IMR-90 (cell line): ENCODE results near the gene UBTD1. TPM values are rescaled to one million over a fixed set of nuclear protein-coding genes. Genes with fewer than 3 reads are reported as not detected.

Source experiments
- ATAC-seq: fragments of 200-7000 bp; cut with Tn5 transposase; 2 replicates; pipeline ENCODE4 v1.9.1; 2020; ENCODE audit warnings: low read depth, mild to moderate bottlenecking, moderate library complexity
- BruUV-seq: library from RNA; stranded (reverse); fragments of 400-500 nt; replicated peaks from 2 replicates; lab custom pipeline; 2021; lab: Mats Ljungman, UMichigan
- CTCF ChIA-PET: fragments of 300-600 bp; formaldehyde crosslinking; extraction: SDS; loops from one replicate; lab custom pipeline; 2021; ENCODE audit warnings: antibody characterized with exemption; lab: Yijun Ruan, JAX
- POLR2A ChIA-PET: fragments of 300-600 bp; sonication (Branson Sonifier 250); formaldehyde crosslinking; loops from one replicate; lab custom pipeline; 2022; ENCODE audit warnings: antibody characterized with exemption; ENCODE audit not compliant: unreplicated experiment; lab: Charles Lee
- DNase-seq: peaks from one replicate; pipeline ENCODE4 v3.0.0; 2013
- H2AFZ ChIP-seq: replicated peaks from 2 replicates; pipeline ENCODE3; 2013; ENCODE audit warnings: low read length, mild to moderate bottlenecking; ENCODE audit not compliant: poor library complexity
- H2AK5ac ChIP-seq: 2 replicates; pipeline ENCODE4 v1.6.1; 2013; ENCODE audit warnings: low read depth, low read length, inconsistent platforms
- H2AK9ac ChIP-seq: replicated peaks from 2 replicates; pipeline ENCODE3; 2013; ENCODE audit warnings: mild to moderate bottlenecking, low read depth, low read length, moderate library complexity; ENCODE audit not compliant: poor library complexity
- H2BK120ac ChIP-seq: 2 replicates; pipeline ENCODE4 v1.6.1; 2013; ENCODE audit warnings: low read depth, low read length, inconsistent platforms
- H2BK15ac ChIP-seq: 3 replicates; pipeline ENCODE4 v1.6.1; 2013; ENCODE audit warnings: low read depth, low read length, inconsistent platforms
- H2BK20ac ChIP-seq: 2 replicates; pipeline ENCODE4 v1.6.1; 2013; ENCODE audit warnings: low read depth, mild to moderate bottlenecking, inconsistent platforms, low read length, moderate library complexity
- H2BK5ac ChIP-seq: 2 replicates; pipeline ENCODE4 v1.6.1; 2013; ENCODE audit warnings: mild to moderate bottlenecking, low read depth, low read length, inconsistent platforms; ENCODE audit not compliant: poor library complexity, severe bottlenecking
- H3K14ac ChIP-seq: replicated peaks from 2 replicates; pipeline ENCODE4 v1.6.1; 2013; ENCODE audit warnings: low read depth, low read length, inconsistent platforms
- H3K18ac ChIP-seq: 2 replicates; pipeline ENCODE4 v1.6.1; 2013; ENCODE audit warnings: low read depth, low read length, control low read depth
- H3K23ac ChIP-seq: 2 replicates; pipeline ENCODE4 v1.6.1; 2013; ENCODE audit warnings: low read depth, low read length, inconsistent platforms
- H3K27ac ChIP-seq: 2 replicates; pipeline ENCODE4 v1.5.1; 2013; ENCODE audit warnings: mild to moderate bottlenecking, control low read depth, low read length; ENCODE audit not compliant: insufficient read depth
- H3K27me3 ChIP-seq: 2 replicates; pipeline ENCODE4 v1.6.1; 2013; ENCODE audit warnings: low read length; ENCODE audit not compliant: control insufficient read depth, insufficient read depth
- H3K36me3 ChIP-seq: 2 replicates; pipeline ENCODE4 v1.6.1; 2013; ENCODE audit warnings: low read length, mixed read lengths; ENCODE audit not compliant: control insufficient read depth, insufficient read depth
- H3K4ac ChIP-seq: 2 replicates; pipeline ENCODE4 v1.6.1; 2013; ENCODE audit warnings: low read depth, low read length, inconsistent platforms
- H3K4me1 ChIP-seq: 2 replicates; pipeline ENCODE4 v1.6.1; 2013; ENCODE audit warnings: low read length, mixed read lengths; ENCODE audit not compliant: control insufficient read depth, insufficient read depth
- H3K4me2 ChIP-seq: 2 replicates; pipeline ENCODE4 v1.6.1; 2013; ENCODE audit warnings: low read depth, mild to moderate bottlenecking, control low read depth, low read length, moderate library complexity
- H3K4me3 ChIP-seq: 2 replicates; pipeline ENCODE4 v1.5.1; 2013; ENCODE audit warnings: low read depth, mild to moderate bottlenecking, control low read depth, low read length, moderate library complexity; ENCODE audit not compliant: insufficient read depth
- H3K56ac ChIP-seq: 2 replicates; pipeline ENCODE4 v1.6.1; 2013; ENCODE audit warnings: low read length, inconsistent platforms; ENCODE audit not compliant: insufficient read depth; ENCODE audit errors: extremely low read depth
- H3K79me1 ChIP-seq, 2 experiments: 2 replicates each; pipeline ENCODE4 v1.6.1; 2013; ENCODE audit warnings: low read length in 2 of 2, inconsistent platforms in 1 of 2, low read depth in 1 of 2
- H3K9ac ChIP-seq: 2 replicates; pipeline ENCODE4 v1.6.1; 2013; ENCODE audit warnings: low read depth, low read length, control low read depth
- H3K9me1 ChIP-seq: 2 replicates; pipeline ENCODE4 v1.6.1; 2013; ENCODE audit warnings: low read length, inconsistent platforms; ENCODE audit not compliant: insufficient read depth
- H3K9me3 ChIP-seq: 2 replicates; pipeline ENCODE4 v1.6.1; 2013; ENCODE audit warnings: low read length; ENCODE audit not compliant: control insufficient read depth, insufficient read depth
- H4K20me1 ChIP-seq: 2 replicates; pipeline ENCODE4 v1.6.1; 2013; ENCODE audit warnings: low read length, inconsistent platforms; ENCODE audit not compliant: insufficient read depth
- H4K5ac ChIP-seq: 2 replicates; pipeline ENCODE4 v1.6.1; 2013; ENCODE audit warnings: mild to moderate bottlenecking, low read depth, low read length, control low read depth
- H4K8ac ChIP-seq, 2 experiments: 2 replicates each; pipeline ENCODE4 v1.6.1; 2013; ENCODE audit warnings: low read depth in 2 of 2, low read length in 2 of 2, control low read depth in 1 of 2, inconsistent platforms in 1 of 2
- H4K91ac ChIP-seq: 2 replicates; pipeline ENCODE4 v1.6.1; 2013; ENCODE audit warnings: low read depth, low read length, inconsistent platforms; ENCODE audit not compliant: insufficient read depth
- ELK1 ChIP-seq: fragments of 150-350 bp; IDR thresholded peaks from 2 replicates; pipeline ENCODE4 v1.6.1; 2016; ENCODE audit warnings: low read depth, mild to moderate bottlenecking, low read length, moderate library complexity, borderline replicate concordance
- RAD21 ChIP-seq: IDR thresholded peaks from 2 replicates; pipeline ENCODE4 v1.6.1; 2012; ENCODE audit warnings: low read length, improper control_type of control experiment
- WGBS, 2 experiments: methylation state at CpG; one replicate each; pipeline versions ENCODE4 v1.1.5 to v1.1.7; 2013; ENCODE audit warnings: missing lambda C conversion rate in 2 of 2; ENCODE audit not compliant: insufficient read length in 1 of 2; ENCODE audit errors: extremely low coverage in 2 of 2; 5-methylcytosine and 5-hydroxymethylcytosine counted together
- dilution Hi-C: fragments of 300-500 bp; cut with HindIII; formaldehyde crosslinking; loops from one replicate; pipeline ENCODE4 v1.14.3; 2018; ENCODE audit warnings: low sequenced_read_pairs; ENCODE audit not compliant: unreplicated experiment
- in situ Hi-C: fragments of 300-500 bp; cut with MboI; formaldehyde crosslinking; loops from 3 replicates; pipeline ENCODE4 v1.14.3; 2019; ENCODE audit warnings: low sequenced_read_pairs, inconsistent platforms, mixed read lengths
- intact Hi-C: fragments of 100-400 bp; cut with micrococcal nuclease; formaldehyde crosslinking; loops from 2 replicates; pipeline ENCODE4 v1.10.0; 2022
- polyA plus RNA-seq, 3 experiments: library from polyadenylated mRNA; depleted of rRNA; stranded (reverse); fragments of >200 nt; gene quantifications; 2 replicates each; pipeline ENCODE4 v1.2.3, GENCODE V29; 2012; ENCODE audit warnings: low replicate concordance in 1 of 3
- total RNA-seq: library from RNA; depleted of rRNA; stranded (reverse); fragments of >200 nt; gene quantifications from 2 replicates; pipeline ENCODE4 v1.2.3, GENCODE V29; 2012

UBTD1 gene
- total and polyA plus RNA-seq, 2 of the 4 experiments (the other 2 are of a cell fraction), result 21.9 to 44.9 TPM

GRCh38 chr10:97451605-97452004, 47.1 kb upstream of the UBTD1 start:
- no peak overlapping the region for H3K9ac ChIP-seq
- intact Hi-C loops (no loop called here), dilution Hi-C loops (no loop called here), in situ Hi-C loops (no loop called here)
- H2BK120ac ChIP-seq, result no peak overlapping the region
- H2AK5ac ChIP-seq, result no peak overlapping the region
- peaks cover 55 to 89% of the 10 kb centered on the region in 2 experiments for H3K79me1 ChIP-seq
- no peak overlapping the region for H3K4me2 ChIP-seq
- H3K23ac ChIP-seq, result no peak overlapping the region
- H3K27ac ChIP-seq, result no peak overlapping the region
- no TSS peak for BruUV-seq
- H3K27me3 ChIP-seq, result no peaks in the 10 kb centered on the region
- H3K4me1 ChIP-seq, result peaks cover 5% of the 10 kb centered on the region; the same call in 1 of the 2 replicates
- H3K9me1 ChIP-seq, result peaks cover 23% of the 10 kb centered on the region
- DNase-seq (no peak), ATAC-seq (no peak)
- H3K56ac ChIP-seq, result no peak overlapping the region
- no peak for TF ChIP-seq ELK1
- no peak for TF ChIP-seq RAD21
- H2BK15ac ChIP-seq, result no peak overlapping the region
- H3K9me3 ChIP-seq, result no peaks in the 10 kb centered on the region
- H3K4ac ChIP-seq, result no peak overlapping the region
- H4K8ac ChIP-seq, result no peak overlapping the region
- H2AK9ac ChIP-seq, result no peak overlapping the region
- 98% methylated on average over 6 of the region's 17 CpGs; no CpG with 5 or more reads in 1 of the 2 experiments for WGBS, 2 experiments
- no peak overlapping the region for H3K4me3 ChIP-seq
- POLR2A ChIA-PET, result no interaction called here
- H2BK20ac ChIP-seq, result no peak overlapping the region
- no peak overlapping the region for H3K18ac ChIP-seq
- H3K14ac ChIP-seq, result no peak overlapping the region
- peaks cover 50% of the 10 kb centered on the region for H3K36me3 ChIP-seq
- H4K5ac ChIP-seq, result no peak overlapping the region
- H2BK5ac ChIP-seq, result no peak overlapping the region
- H2AFZ ChIP-seq, result no peak overlapping the region
- CTCF ChIA-PET, result no interaction called here
- no peak overlapping the region for H4K91ac ChIP-seq
- peaks cover 50% of the 10 kb centered on the region for H4K20me1 ChIP-seq
